A673 (cell line): ENCODE measurements around the gene ATP8B1. TPM values are rescaled to one million over a fixed set of nuclear protein-coding genes. Genes with fewer than 3 reads are reported as not detected.
A peak's percentile ranks its signal among the peaks of the same experiment; 100 is the strongest.

Experiments
- BruUV-seq: library from RNA; stranded (reverse); fragments of 400-500 nt; replicated peaks from 2 replicates; lab custom pipeline; 2021; lab: Mats Ljungman, UMichigan
- CTCF ChIA-PET: fragments of 300-600 bp; sonication (Branson Sonifier 250); formaldehyde crosslinking; loops from one replicate; lab custom pipeline; 2022; ENCODE audit warnings: antibody characterized with exemption; lab: Charles Lee
- POLR2A ChIA-PET: fragments of 300-600 bp; sonication (Branson Sonifier 250); formaldehyde crosslinking; loops from one replicate; lab custom pipeline; 2022; ENCODE audit warnings: antibody characterized with exemption; ENCODE audit not compliant: low non-redundant PET; lab: Charles Lee
- DNase-seq: peaks from one replicate; pipeline ENCODE4 v3.0.0-alpha.2; 2015; ENCODE audit warnings: low spot score
- H3K27ac ChIP-seq: fragments of 200-600 bp; sonication (generic); 2 replicates; pipeline ENCODE4 v1.5.1; 2016; ENCODE audit warnings: mixed run types, low read depth, mild to moderate bottlenecking, mixed read lengths, antibody characterized with exemption, low read length; ENCODE audit not compliant: poor library complexity, severe bottlenecking
- H3K27me3 ChIP-seq: fragments of 200-600 bp; sonication (generic); replicated peaks from 2 replicates; pipeline ENCODE4 v1.6.1; 2017; ENCODE audit warnings: mixed run types, low read depth, mild to moderate bottlenecking, mixed read lengths, antibody characterized with exemption, low read length; ENCODE audit not compliant: insufficient read depth, poor library complexity
- H3K36me3 ChIP-seq: fragments of 200-600 bp; sonication (generic); 2 replicates; pipeline ENCODE4 v1.6.1; 2016; ENCODE audit warnings: mixed run types, mild to moderate bottlenecking, mixed read lengths, antibody characterized with exemption, low read length; ENCODE audit not compliant: insufficient read depth, poor library complexity, severe bottlenecking
- H3K4me1 ChIP-seq: fragments of 200-600 bp; sonication (generic); 2 replicates; pipeline ENCODE4 v1.6.1; 2017; ENCODE audit warnings: mixed run types, mild to moderate bottlenecking, mixed read lengths, antibody characterized with exemption, low read length; ENCODE audit not compliant: insufficient read depth, poor library complexity, severe bottlenecking
- H3K4me3 ChIP-seq: fragments of 200-600 bp; sonication (generic); 2 replicates; pipeline ENCODE4 v1.5.1; 2016; ENCODE audit warnings: low read depth, mixed run types, mild to moderate bottlenecking, mixed read lengths, low read length; ENCODE audit not compliant: poor library complexity, severe bottlenecking
- H3K9me3 ChIP-seq: fragments of 200-600 bp; sonication (generic); 2 replicates; pipeline ENCODE4 v1.6.1; 2016; ENCODE audit warnings: mixed run types, low read depth, mild to moderate bottlenecking, mixed read lengths, antibody characterized with exemption, low read length; ENCODE audit not compliant: poor library complexity, severe bottlenecking
- CTCF ChIP-seq: fragments of 300-800, 200-600 bp; sonication (generic); conservative IDR thresholded peaks from 2 replicates; pipeline ENCODE4 v1.5.1; 2017; ENCODE audit warnings: low read depth, mild to moderate bottlenecking, antibody characterized with exemption, low read length, moderate library complexity, mixed read lengths
- EZH2 ChIP-seq: fragments of 200-600 bp; sonication (generic); IDR thresholded peaks from 2 replicates; pipeline ENCODE4 v1.6.1; 2017; ENCODE audit warnings: borderline replicate concordance, low read depth, mild to moderate bottlenecking, mixed read lengths, antibody characterized with exemption, low read length; ENCODE audit not compliant: poor library complexity, severe bottlenecking
- intact Hi-C: fragments of 100-400 bp; cut with micrococcal nuclease; formaldehyde crosslinking; loops from one replicate; pipeline ENCODE4 v1.10.0; 2022; ENCODE audit not compliant: unreplicated experiment
- total RNA-seq: library from RNA; stranded (reverse); gene quantifications from 2 replicates; pipeline ENCODE4 v1.2.3, GENCODE V29; 2021

Gene ATP8B1
- total RNA-seq, 1 experiment from 2014 or later, result 35.6 TPM

- POLR2A ChIA-PET, result interaction anchor here (0.6 to 0.7 kb wide), 2 partner anchors 11 to 20 kb away, joined by 4 to 8 read pairs; no protein-coding TSS in a partner anchor
These were observed 183.2 kb downstream of the ATP8B1 start for GRCh38 chr18:57619876-57620275.

GRCh38 chr18:57618910-57619309, 184.2 kb downstream of the ATP8B1 start:
- peaks cover 52% of the 10 kb centered on the region for H3K36me3 ChIP-seq
- H3K27me3 ChIP-seq, result no peaks in the 10 kb centered on the region
- intact Hi-C loops, result no loop called here
- POLR2A ChIA-PET, result interaction anchor here (0.7 kb wide), 1 partner anchor 12 kb away, joined by 4 read pairs; no protein-coding TSS in a partner anchor
- H3K4me1 ChIP-seq, result peaks cover 18% of the 10 kb centered on the region
- CTCF ChIA-PET, result no interaction called here
- no peak overlapping the region for H3K4me3 ChIP-seq
- no peak overlapping the region for H3K27ac ChIP-seq
- BruUV-seq, result no TSS peak
- no peak for DNase-seq
- H3K9me3 ChIP-seq, result no peaks in the 10 kb centered on the region
- TF ChIP-seq CTCF (no peak), EZH2 (no peak)

More at GRCh38 chr18:57619876-57620275, 183.2 kb downstream of the ATP8B1 start:
- intact Hi-C loops, result loop anchor here (5.0 to 10.0 kb wide), 2 partner anchors 187 to 505 kb away; no protein-coding TSS in a partner anchor
- peak overlapping the region; percentile 90 for H3K4me3 ChIP-seq
- CTCF ChIA-PET, result interaction anchor here (0.5 kb wide), 1 partner anchor 175 kb away, joined by 12 read pairs; no protein-coding TSS in a partner anchor
- peaks cover 42% of the 10 kb centered on the region for H3K36me3 ChIP-seq
- peak overlapping the region; percentile 94 for H3K27ac ChIP-seq
- no peak for DNase-seq
- TF ChIP-seq CTCF (no peak), EZH2 (no peak)
- no TSS peak for BruUV-seq
- H3K27me3 ChIP-seq, result no peaks in the 10 kb centered on the region
- H3K9me3 ChIP-seq, result no peaks in the 10 kb centered on the region
- peaks cover 18% of the 10 kb centered on the region for H3K4me1 ChIP-seq

GRCh38 chr18:57603871-57604270, 199.2 kb downstream of the ATP8B1 start:
- no peak overlapping the region for H3K27ac ChIP-seq
- no peak overlapping the region for H3K4me3 ChIP-seq
- ChIA-PET CTCF (no interaction called here), POLR2A (interaction anchor here (0.6 kb wide), 1 partner anchor 500 kb away, joined by 4 read pairs; no protein-coding TSS in a partner anchor)
- TF ChIP-seq CTCF, result no peak
- no peak for TF ChIP-seq EZH2
- no peaks in the 10 kb centered on the region for H3K4me1 ChIP-seq
- no peak for DNase-seq
- no TSS peak for BruUV-seq
- peaks cover 98% of the 10 kb centered on the region for H3K36me3 ChIP-seq
- H3K27me3 ChIP-seq, result no peaks in the 10 kb centered on the region
- intact Hi-C loops, result no loop called here
- H3K9me3 ChIP-seq, result no peaks in the 10 kb centered on the region

Other genes with a start within 250 kb of the ATP8B1 start
- gene FECH, start 216.6 kb downstream of the ATP8B1 start, total RNA-seq, result 65.4 and 73.7 TPM in 2 replicates
- gene NARS1, start 181.5 kb downstream of the ATP8B1 start, total RNA-seq, result 249 and 261 TPM in 2 replicates
- 15.3 and 23.8 TPM in 2 replicates for gene NEDD4L, start 240.9 kb upstream of the ATP8B1 start, total RNA-seq